Gastrocnemius medialis (tissue), 4 donors: ENCODE data around the gene LRRC72.

Experiments used
- CTCF ChIP-seq, 5 experiments: fragments of 450-650 bp in 3 of 5; fragments of 200-600 bp in 2 of 5; sonication (generic) in 2 of 5; IDR thresholded peaks in 4 of 5; conservative IDR thresholded peaks in 1 of 5; 1 replicate in 4 of 5; 2 replicates in 1 of 5; pipeline ENCODE4 v1.5.1; 2016 to 2019; ENCODE audit warnings: antibody characterized with exemption in 5 of 5, mild to moderate bottlenecking in 3 of 5, moderate library complexity in 3 of 5
- POLR2A ChIP-seq, 2 donors: fragments of 450-650 bp; IDR thresholded peaks; one replicate each; pipeline ENCODE4 v1.6.1; 2017; ENCODE audit warnings: antibody characterized with exemption in 2 of 2, mild to moderate bottlenecking in 2 of 2, moderate library complexity in 2 of 2

- TF ChIP-seq CTCF (IDR thresholded peaks at IDR 0.05 in 4 of 5, conservative IDR thresholded peaks at IDR 0.05 in 1 of 5) (no peak), POLR2A (IDR thresholded peaks at IDR 0.05) (no peak)
Observed at GRCh38 chr7:16528520-16528919, 1.9 kb downstream of the LRRC72 start.
